Colonic mucosa (tissue), 4 donors: ENCODE measurements around the gene PKD1. TPM values are rescaled to one million over a fixed set of nuclear protein-coding genes. Genes with fewer than 3 reads are reported as not detected.
A peak's percentile ranks its signal among the peaks of the same experiment; 100 is the strongest.

Experiments used
- DNase-seq: peaks from one replicate; pipeline ENCODE4 v3.0.0-alpha.2; 2020
- H3K27ac ChIP-seq: fragments of 200-600 bp; one replicate; pipeline ENCODE4 v1.8.0; 2021
- H3K27me3 ChIP-seq: fragments of 200-600 bp; one replicate; pipeline ENCODE4 v1.8.0; 2021
- H3K36me3 ChIP-seq: fragments of 200-600 bp; one replicate; pipeline ENCODE4 v1.8.0; 2021
- H3K4me1 ChIP-seq: fragments of 200-600 bp; one replicate; pipeline ENCODE4 v1.8.0; 2021; ENCODE audit warnings: mild to moderate bottlenecking
- H3K4me3 ChIP-seq: fragments of 200-600 bp; one replicate; pipeline ENCODE4 v1.8.0; 2021
- H3K9ac ChIP-seq, 2 donors: one replicate each; pipeline ENCODE4 v1.7.0; 2013; ENCODE audit warnings: control low read depth in 2 of 2, low read depth in 2 of 2, low read length in 2 of 2
- H3K9me3 ChIP-seq: fragments of 200-600 bp; one replicate; pipeline ENCODE4 v1.8.0; 2021
- intact Hi-C: fragments of 100-400 bp; cut with DNase I; formaldehyde crosslinking; loops from one replicate; pipeline ENCODE4 v1.14.1; 2022
- total RNA-seq, 2 donors: library from RNA; stranded (reverse); fragmentation: NEBNext Ultra II Directional in 1 of 2; extraction: Animal tissue kit (Norgen Biotek cat#: 25700) in 1 of 2; gene quantifications; one replicate each; pipeline ENCODE4 v1.2.1, GENCODE V29; 2021
- TF ChIP-seq, protein P1 (sequence below): fragments of 200-600 bp; IDR thresholded peaks from one replicate; pipeline ENCODE4 v1.8.0; 2022; ENCODE audit warnings: antibody characterized with exemption, mild to moderate bottlenecking
- donor health status: healthy.
- donor health status: DM: no; HTN: no; CAD: no.
- donor health status: DM: no; HTN: no; CAD: no.

The PKD1 gene
- total RNA-seq, 2 donors from 2014 or later = 48.2 to 83.5 TPM

DNA sequence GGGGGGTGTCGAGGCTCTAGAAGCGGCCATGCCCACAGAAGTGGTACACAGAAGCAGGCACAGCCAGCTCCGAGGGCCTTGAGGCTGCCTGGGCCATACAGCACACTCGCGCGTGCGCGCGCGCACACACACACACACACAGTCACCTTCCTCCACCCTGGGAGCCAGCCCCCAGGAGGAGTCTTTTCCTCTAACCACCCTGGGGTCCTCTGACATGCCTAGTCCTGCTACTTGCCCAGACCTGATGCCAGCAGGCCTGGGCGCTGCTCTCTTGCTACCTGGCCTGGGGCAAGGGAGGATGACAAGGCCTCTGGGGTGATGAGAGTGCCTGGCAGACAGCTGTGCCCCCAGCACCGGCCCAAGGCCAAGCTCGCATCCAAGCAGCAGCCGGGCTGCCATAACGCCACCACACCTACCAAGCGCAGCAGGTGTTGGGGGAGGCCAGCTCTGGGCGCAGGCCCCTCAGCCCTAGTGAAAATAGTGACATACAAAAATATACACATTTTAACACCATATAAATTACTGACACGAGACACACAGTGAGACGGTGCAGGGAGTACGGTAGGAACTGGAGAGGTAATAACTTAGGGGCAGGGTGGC lies 46.8 kb downstream of the PKD1 start:
- no peak for DNase-seq
- no peak overlapping the region for H3K27ac ChIP-seq

DNA sequence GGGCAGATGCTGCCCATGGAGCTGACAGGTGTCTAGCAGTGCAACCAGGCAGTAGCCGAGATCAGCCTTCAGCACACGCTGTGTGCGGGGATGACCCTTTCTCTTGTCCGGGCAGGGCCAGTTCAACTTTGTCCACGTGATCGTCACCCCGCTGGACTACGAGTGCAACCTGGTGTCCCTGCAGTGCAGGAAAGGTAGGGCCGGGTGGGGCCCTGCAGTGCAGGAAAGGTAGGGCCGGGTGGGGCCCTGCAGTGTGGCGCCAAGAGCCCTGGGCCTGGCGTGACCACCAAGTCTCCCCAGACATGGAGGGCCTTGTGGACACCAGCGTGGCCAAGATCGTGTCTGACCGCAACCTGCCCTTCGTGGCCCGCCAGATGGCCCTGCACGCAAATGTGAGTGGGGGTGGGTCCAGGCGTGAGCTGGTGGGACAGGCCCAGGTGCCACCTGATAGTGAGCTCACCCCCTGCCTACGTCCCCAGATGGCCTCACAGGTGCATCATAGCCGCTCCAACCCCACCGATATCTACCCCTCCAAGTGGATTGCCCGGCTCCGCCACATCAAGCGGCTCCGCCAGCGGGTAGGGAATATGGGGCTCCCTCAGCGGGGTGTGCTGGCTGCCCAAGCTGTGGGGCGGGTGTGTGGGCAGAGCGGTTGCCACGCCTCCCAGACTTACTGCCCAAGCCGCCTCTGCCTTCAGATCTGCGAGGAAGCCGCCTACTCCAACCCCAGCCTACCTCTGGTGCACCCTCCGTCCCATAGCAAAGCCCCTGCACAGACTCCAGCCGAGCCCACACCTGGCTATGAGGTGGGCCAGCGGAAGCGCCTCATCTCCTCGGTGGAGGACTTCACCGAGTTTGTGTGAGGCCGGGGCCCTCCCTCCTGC lies 47.7 kb downstream of the PKD1 start:
- H3K9me3 ChIP-seq = no peaks in the 10 kb centered on the region
- peaks cover 12% of the 10 kb centered on the region for H3K36me3 ChIP-seq
- H3K27ac ChIP-seq = no peak overlapping the region
- H3K27me3 ChIP-seq = no peaks in the 10 kb centered on the region
- H3K4me1 ChIP-seq = peaks cover 4% of the 10 kb centered on the region
- TF ChIP-seq, protein P1, sequence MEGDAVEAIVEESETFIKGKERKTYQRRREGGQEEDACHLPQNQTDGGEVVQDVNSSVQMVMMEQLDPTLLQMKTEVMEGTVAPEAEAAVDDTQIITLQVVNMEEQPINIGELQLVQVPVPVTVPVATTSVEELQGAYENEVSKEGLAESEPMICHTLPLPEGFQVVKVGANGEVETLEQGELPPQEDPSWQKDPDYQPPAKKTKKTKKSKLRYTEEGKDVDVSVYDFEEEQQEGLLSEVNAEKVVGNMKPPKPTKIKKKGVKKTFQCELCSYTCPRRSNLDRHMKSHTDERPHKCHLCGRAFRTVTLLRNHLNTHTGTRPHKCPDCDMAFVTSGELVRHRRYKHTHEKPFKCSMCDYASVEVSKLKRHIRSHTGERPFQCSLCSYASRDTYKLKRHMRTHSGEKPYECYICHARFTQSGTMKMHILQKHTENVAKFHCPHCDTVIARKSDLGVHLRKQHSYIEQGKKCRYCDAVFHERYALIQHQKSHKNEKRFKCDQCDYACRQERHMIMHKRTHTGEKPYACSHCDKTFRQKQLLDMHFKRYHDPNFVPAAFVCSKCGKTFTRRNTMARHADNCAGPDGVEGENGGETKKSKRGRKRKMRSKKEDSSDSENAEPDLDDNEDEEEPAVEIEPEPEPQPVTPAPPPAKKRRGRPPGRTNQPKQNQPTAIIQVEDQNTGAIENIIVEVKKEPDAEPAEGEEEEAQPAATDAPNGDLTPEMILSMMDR = no peak
- peak; percentile 42 for DNase-seq
- H3K9ac ChIP-seq = no peak overlapping the region
- no peak overlapping the region for H3K4me3 ChIP-seq
- intact Hi-C loops = loop anchor here (5.0 to 10.0 kb wide), 2 partner anchors 49 to 63 kb away; partner anchors contain the start of genes NHERF2 and PKD1

More for the DNA sequence above, 46.8 kb downstream of the PKD1 start:
- H3K4me1 ChIP-seq = peaks cover 4% of the 10 kb centered on the region
- H3K36me3 ChIP-seq = peaks cover 12% of the 10 kb centered on the region
- H3K27me3 ChIP-seq = no peaks in the 10 kb centered on the region
- no peak overlapping the region for H3K9ac ChIP-seq
- intact Hi-C loops = loop anchor here (5.0 to 10.0 kb wide), 2 partner anchors 48 to 64 kb away; partner anchors contain the start of genes NHERF2 and PKD1
- TF ChIP-seq, protein P1 = no peak
- H3K4me3 ChIP-seq = no peak overlapping the region
- H3K9me3 ChIP-seq = no peaks in the 10 kb centered on the region

DNA sequence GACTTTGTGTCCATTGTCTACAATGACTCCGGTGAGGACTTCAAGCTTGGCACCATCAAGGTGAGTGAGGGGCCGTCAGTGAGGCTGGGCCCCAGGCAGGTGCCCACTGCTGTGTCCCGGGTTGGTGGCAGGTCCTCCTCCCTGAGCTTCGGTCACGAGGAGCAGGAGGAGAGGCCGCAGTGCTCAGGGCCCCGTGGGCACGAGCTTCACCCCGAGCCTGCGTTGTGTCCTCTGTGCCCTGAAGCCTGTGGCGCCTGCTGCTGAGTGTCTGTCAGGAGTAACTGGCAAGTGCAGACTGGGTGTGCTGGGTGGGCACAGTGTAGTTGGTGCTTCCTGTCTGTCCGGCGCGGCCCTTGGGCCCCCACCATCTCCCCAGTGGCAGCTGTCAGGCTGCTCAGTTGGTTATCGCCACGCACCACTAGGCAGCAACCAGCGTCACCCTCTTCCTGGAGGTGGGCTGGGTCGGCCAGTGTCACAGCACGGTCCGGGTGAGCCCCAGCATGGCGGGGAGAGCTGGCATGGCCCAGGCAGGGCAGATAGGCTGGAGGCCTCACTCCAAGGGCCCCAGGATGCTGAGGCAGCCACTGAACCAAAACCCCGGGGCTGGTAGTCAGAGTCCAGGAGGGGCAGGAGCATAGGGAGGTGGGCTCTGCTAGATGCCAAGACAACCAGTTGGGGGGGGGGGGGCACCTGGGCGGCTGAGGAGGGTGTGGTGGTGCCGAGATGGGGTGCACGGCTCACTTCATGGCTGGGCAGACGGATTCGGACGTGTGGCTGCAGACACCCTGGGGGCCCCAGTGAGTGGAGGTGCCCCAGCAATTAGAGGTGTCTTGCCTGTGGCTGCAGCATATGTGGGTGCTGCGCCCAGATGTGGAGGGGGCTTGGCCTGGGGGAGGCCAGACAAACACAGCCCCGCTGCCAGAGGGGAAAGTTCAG lies 48.6 kb downstream of the PKD1 start:
- Histone ChIP-seq H3K9me3 (no peaks in the 10 kb centered on the region), H3K9ac (no peak overlapping the region), H3K36me3 (peaks cover 12% of the 10 kb centered on the region), H3K4me1 (no peaks in the 10 kb centered on the region), H3K27me3 (no peaks in the 10 kb centered on the region), H3K27ac (no peak overlapping the region), H3K4me3 (no peak overlapping the region)
- no peak for DNase-seq
- TF ChIP-seq, protein P1 = no peak
- intact Hi-C loops = loop anchor here (5.0 to 10.0 kb wide), 2 partner anchors 50 to 62 kb away; partner anchors contain the start of genes NHERF2 and PKD1

DNA sequence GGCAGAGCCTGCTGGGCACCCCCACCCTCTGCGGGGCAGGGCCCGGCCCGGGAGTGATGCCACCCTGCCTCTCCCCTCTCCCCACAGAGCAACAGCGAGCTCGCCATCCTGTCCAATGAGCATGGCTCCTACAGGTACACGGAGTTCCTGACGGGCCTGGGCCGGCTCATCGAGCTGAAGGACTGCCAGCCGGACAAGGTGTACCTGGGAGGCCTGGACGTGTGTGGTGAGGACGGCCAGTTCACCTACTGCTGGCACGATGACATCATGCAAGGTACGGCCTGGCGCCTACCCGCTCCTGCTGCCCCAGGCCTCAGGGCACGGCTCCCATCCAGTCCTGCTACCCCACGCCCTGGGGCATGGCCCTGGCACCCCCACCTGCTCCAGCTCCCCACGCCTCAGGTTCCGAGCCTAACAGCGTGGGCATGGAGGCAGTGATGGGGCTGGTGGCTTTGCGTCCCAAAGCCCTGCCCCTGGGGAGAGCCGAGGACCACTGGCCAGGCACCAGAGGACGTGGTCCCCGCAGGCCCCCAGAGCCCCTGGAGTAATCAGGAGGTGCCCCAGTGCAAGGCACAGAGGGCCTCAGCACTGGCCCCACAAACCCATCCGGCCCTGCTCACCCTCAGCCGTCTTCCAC lies 49.5 kb downstream of the PKD1 start:
- intact Hi-C loops = loop anchor here (5.0 to 10.0 kb wide), 2 partner anchors 51 to 61 kb away; partner anchors contain the start of genes NHERF2 and PKD1
- TF ChIP-seq, protein P1 = no peak
- H3K27ac ChIP-seq = no peak overlapping the region
- peaks cover 12% of the 10 kb centered on the region for H3K36me3 ChIP-seq
- H3K27me3 ChIP-seq = no peaks in the 10 kb centered on the region
- H3K9ac ChIP-seq = no peak overlapping the region
- H3K4me3 ChIP-seq = no peak overlapping the region
- DNase-seq = no peak
- H3K4me1 ChIP-seq = no peaks in the 10 kb centered on the region
- no peaks in the 10 kb centered on the region for H3K9me3 ChIP-seq
